Ectodermal cell (in vitro differentiated cells): ENCODE results near the gene SKAP2.
A peak's percentile ranks its signal among the peaks of the same experiment; 100 is the strongest.

Experiments used
- H3K27ac ChIP-seq: 2 replicates; pipeline ENCODE4 v1.7.0; 2013; ENCODE audit warnings: mild to moderate bottlenecking, low read depth, low read length; ENCODE audit not compliant: insufficient read depth, poor library complexity, severe bottlenecking
- H3K27me3 ChIP-seq: 2 replicates; pipeline ENCODE4 v1.7.0; 2013; ENCODE audit warnings: mild to moderate bottlenecking, low read length; ENCODE audit not compliant: insufficient read depth, control insufficient read depth, poor library complexity, severe bottlenecking
- H3K36me3 ChIP-seq: one replicate; pipeline ENCODE4 v1.7.0; 2013; ENCODE audit warnings: low read length; ENCODE audit not compliant: control insufficient read depth, insufficient read depth
- H3K4me1 ChIP-seq: one replicate; pipeline ENCODE4 v1.7.0; 2013; ENCODE audit warnings: low read length; ENCODE audit not compliant: control insufficient read depth, insufficient read depth
- H3K4me3 ChIP-seq: 2 replicates; pipeline ENCODE4 v1.7.0; 2013; ENCODE audit warnings: low read depth, low read length, control low read depth; ENCODE audit not compliant: insufficient read depth
- H3K9me3 ChIP-seq: 2 replicates; pipeline ENCODE4 v1.7.0; 2013; ENCODE audit warnings: mild to moderate bottlenecking, low read length, moderate library complexity; ENCODE audit not compliant: control insufficient read depth
- WGBS, 2 experiments: methylation state at CpG; one replicate each; pipeline ENCODE4 v1.1.7; 2013; ENCODE audit warnings: missing lambda C conversion rate in 2 of 2; 5-methylcytosine and 5-hydroxymethylcytosine counted together

SKAP2 gene

GRCh38 chr7:26879671-26880070 is 15.3 kb upstream of the SKAP2 start:
- Histone ChIP-seq H3K36me3 (no peaks in the 10 kb centered on the region), H3K27ac (no peak overlapping the region), H3K9me3 (no peaks in the 10 kb centered on the region), H3K4me1 (no peaks in the 10 kb centered on the region), H3K4me3 (no peak overlapping the region), H3K27me3 (no peaks in the 10 kb centered on the region)
- WGBS, 2 experiments: 95 to 100% methylated on average over 1 of the region's 1 CpG

- Histone ChIP-seq H3K27me3 (peaks cover 5% of the 10 kb centered on the region), H3K27ac (no peak overlapping the region), H3K9me3 (no peaks in the 10 kb centered on the region), H3K36me3 (no peaks in the 10 kb centered on the region), H3K4me1 (no peaks in the 10 kb centered on the region), H3K4me3 (no peak overlapping the region)
- WGBS, 2 experiments: 83 to 91% methylated on average over 6 to 7 of the region's 7 CpGs
Measured at GRCh38 chr7:26868841-26869495, 4.6 kb upstream of the SKAP2 start.

- peak overlapping the region; percentile 65 for H3K4me3 ChIP-seq
- H3K9me3 ChIP-seq: no peaks in the 10 kb centered on the region
- WGBS, 2 experiments: 40 to 67% methylated on average over 10 of the region's 11 CpGs
- H3K27ac ChIP-seq: no peak overlapping the region
- no peaks in the 10 kb centered on the region for H3K4me1 ChIP-seq
- peaks cover 39% of the 10 kb centered on the region for H3K27me3 ChIP-seq
- no peaks in the 10 kb centered on the region for H3K36me3 ChIP-seq
Measured at GRCh38 chr7:26865094-26865388, 651 bp upstream of the SKAP2 start.

GRCh38 chr7:26863518-26864308 is 677 bp downstream of the SKAP2 start:
- Histone ChIP-seq H3K4me3 (peak overlapping the region; percentile 65), H3K36me3 (no peaks in the 10 kb centered on the region), H3K9me3 (no peaks in the 10 kb centered on the region), H3K27ac (peak overlapping the region; percentile 38), H3K27me3 (peaks cover 53% of the 10 kb centered on the region), H3K4me1 (no peaks in the 10 kb centered on the region)
- WGBS, 2 experiments: 5 to 8% methylated on average over 15 to 17 of the region's 17 CpGs

- Histone ChIP-seq H3K27ac (no peak overlapping the region), H3K4me1 (no peaks in the 10 kb centered on the region), H3K36me3 (no peaks in the 10 kb centered on the region), H3K9me3 (no peaks in the 10 kb centered on the region), H3K4me3 (no peak overlapping the region), H3K27me3 (peaks cover 62% of the 10 kb centered on the region)
- 75 to 81% methylated on average over 1 of the region's 2 CpGs for WGBS, 2 experiments
Measured at GRCh38 chr7:26862834-26863233, 1.6 kb downstream of the SKAP2 start.

- no peak overlapping the region for H3K4me3 ChIP-seq
- H3K9me3 ChIP-seq: no peaks in the 10 kb centered on the region
- H3K27ac ChIP-seq: no peak overlapping the region
- peaks cover 79% of the 10 kb centered on the region for H3K27me3 ChIP-seq
- H3K4me1 ChIP-seq: no peaks in the 10 kb centered on the region
- H3K36me3 ChIP-seq: no peaks in the 10 kb centered on the region
- 67 to 79% methylated on average over 1 of the region's 1 CpG for WGBS, 2 experiments
Measured at GRCh38 chr7:26861050-26861449, 3.3 kb downstream of the SKAP2 start.

- Histone ChIP-seq H3K27me3 (peaks cover 86% of the 10 kb centered on the region), H3K4me3 (no peak overlapping the region), H3K9me3 (no peaks in the 10 kb centered on the region), H3K27ac (no peak overlapping the region), H3K4me1 (no peaks in the 10 kb centered on the region), H3K36me3 (no peaks in the 10 kb centered on the region)
- WGBS, 2 experiments: 80% methylated on average over 1 of the region's 2 CpGs; no CpG with 5 or more reads in 1 of the 2 experiments
Measured at GRCh38 chr7:26860361-26860760, 4.0 kb downstream of the SKAP2 start.

GRCh38 chr7:26859720-26860119 is 4.7 kb downstream of the SKAP2 start:
- no peak overlapping the region for H3K4me3 ChIP-seq
- H3K27me3 ChIP-seq: peaks cover 93% of the 10 kb centered on the region
- no peak overlapping the region for H3K27ac ChIP-seq
- no peaks in the 10 kb centered on the region for H3K9me3 ChIP-seq
- H3K4me1 ChIP-seq: no peaks in the 10 kb centered on the region
- H3K36me3 ChIP-seq: no peaks in the 10 kb centered on the region

- Histone ChIP-seq H3K9me3 (no peaks in the 10 kb centered on the region), H3K4me3 (no peak overlapping the region), H3K27ac (no peak overlapping the region), H3K4me1 (no peaks in the 10 kb centered on the region), H3K27me3 (peaks cover 90% of the 10 kb centered on the region), H3K36me3 (no peaks in the 10 kb centered on the region)
- WGBS, 2 experiments: 49 to 51% methylated on average over 2 to 3 of the region's 3 CpGs
Measured at GRCh38 chr7:26858735-26859134, 5.7 kb downstream of the SKAP2 start.

- H3K9me3 ChIP-seq: no peaks in the 10 kb centered on the region
- H3K36me3 ChIP-seq: no peaks in the 10 kb centered on the region
- H3K27me3 ChIP-seq: peaks cover 86% of the 10 kb centered on the region
- no peak overlapping the region for H3K27ac ChIP-seq
- no peaks in the 10 kb centered on the region for H3K4me1 ChIP-seq
- WGBS, 2 experiments: 54 to 59% methylated on average over 4 to 5 of the region's 5 CpGs
- H3K4me3 ChIP-seq: no peak overlapping the region
Measured at GRCh38 chr7:26858241-26858715, 6.1 kb downstream of the SKAP2 start.
